Measurements from ENCODE around the gene STEAP1. TPM values are rescaled to one million over a fixed set of nuclear protein-coding genes. Genes with fewer than 3 reads are reported as not detected.

Gene STEAP1
- total RNA-seq, 2 donors from 2014 or later = 19.2 to 22.0 TPM

- intact Hi-C loops (cut with DNase I) = no loop called here
- no peaks in the 10 kb centered on the region for H3K27me3 ChIP-seq
- no peak for DNase-seq
- H3K9me3 ChIP-seq = no peaks in the 10 kb centered on the region
- no peaks in the 10 kb centered on the region for H3K36me3 ChIP-seq
- H3K9ac ChIP-seq (ENCODE audit: low read depth in 2 of 2, low read length in 2 of 2) = no peak overlapping the region
- H3K27ac ChIP-seq = peak overlapping the region; percentile 20
- no peak for TF ChIP-seq CTCF (IDR thresholded peaks at IDR 0.05)
- H3K4me3 ChIP-seq = no peak overlapping the region
- H3K4me1 ChIP-seq = no peaks in the 10 kb centered on the region
These were observed 11.9 kb downstream of the STEAP1 start for GRCh38 chr7:90166153-90166552.

GRCh38 chr7:90167361-90167760, 13.1 kb downstream of the STEAP1 start:
- no peaks in the 10 kb centered on the region for H3K27me3 ChIP-seq
- TF ChIP-seq CTCF (IDR thresholded peaks at IDR 0.05) = no peak
- H3K9me3 ChIP-seq = no peaks in the 10 kb centered on the region
- no peak overlapping the region for H3K9ac ChIP-seq (ENCODE audit: low read depth in 2 of 2, low read length in 2 of 2)
- H3K36me3 ChIP-seq = no peaks in the 10 kb centered on the region
- no peak overlapping the region for H3K4me3 ChIP-seq
- H3K27ac ChIP-seq = no peak overlapping the region
- intact Hi-C loops (cut with DNase I) = no loop called here
- DNase-seq = no peak
- H3K4me1 ChIP-seq = no peaks in the 10 kb centered on the region

DNA sequence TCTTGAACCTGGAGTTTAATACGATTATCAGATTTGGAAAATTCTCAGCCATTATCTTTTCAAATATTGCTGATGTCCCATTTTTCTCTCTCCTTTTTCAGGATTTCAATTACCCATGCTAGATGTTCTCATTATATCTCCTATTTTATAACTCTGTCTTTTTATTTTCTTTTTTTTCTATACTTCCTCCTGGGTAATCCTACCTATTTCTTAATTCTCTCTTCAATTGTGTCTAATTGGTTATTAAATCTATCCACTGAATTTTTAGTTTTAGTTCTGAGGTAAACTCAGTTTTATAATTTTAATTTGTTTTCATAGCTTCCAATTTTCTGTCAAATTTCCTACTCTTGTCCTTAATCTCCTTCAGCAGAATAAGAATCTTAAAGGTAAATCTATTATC, 15.6 kb downstream of the STEAP1 start:
- H3K9me3 ChIP-seq = no peaks in the 10 kb centered on the region
- TF ChIP-seq CTCF (IDR thresholded peaks at IDR 0.05) = no peak
- no peak overlapping the region for H3K4me3 ChIP-seq
- intact Hi-C loops (cut with DNase I) = no loop called here
- no peaks in the 10 kb centered on the region for H3K4me1 ChIP-seq
- H3K9ac ChIP-seq (ENCODE audit: low read depth in 2 of 2, low read length in 2 of 2) = no peak overlapping the region
- no peak overlapping the region for H3K27ac ChIP-seq
- H3K36me3 ChIP-seq = no peaks in the 10 kb centered on the region
- H3K27me3 ChIP-seq = no peaks in the 10 kb centered on the region
- DNase-seq = no peak

- no peak overlapping the region for H3K9ac ChIP-seq (ENCODE audit: low read depth in 2 of 2, low read length in 2 of 2)
- intact Hi-C loops (cut with DNase I) = no loop called here
- no peaks in the 10 kb centered on the region for H3K9me3 ChIP-seq
- H3K4me1 ChIP-seq = no peaks in the 10 kb centered on the region
- no peak overlapping the region for H3K4me3 ChIP-seq
- DNase-seq = no peak
- H3K27ac ChIP-seq = peak overlapping the region; percentile 25
- no peak for TF ChIP-seq CTCF (IDR thresholded peaks at IDR 0.05)
- no peaks in the 10 kb centered on the region for H3K27me3 ChIP-seq
- H3K36me3 ChIP-seq = no peaks in the 10 kb centered on the region
These were observed 17.9 kb downstream of the STEAP1 start for GRCh38 chr7:90172121-90172520.

DNA sequence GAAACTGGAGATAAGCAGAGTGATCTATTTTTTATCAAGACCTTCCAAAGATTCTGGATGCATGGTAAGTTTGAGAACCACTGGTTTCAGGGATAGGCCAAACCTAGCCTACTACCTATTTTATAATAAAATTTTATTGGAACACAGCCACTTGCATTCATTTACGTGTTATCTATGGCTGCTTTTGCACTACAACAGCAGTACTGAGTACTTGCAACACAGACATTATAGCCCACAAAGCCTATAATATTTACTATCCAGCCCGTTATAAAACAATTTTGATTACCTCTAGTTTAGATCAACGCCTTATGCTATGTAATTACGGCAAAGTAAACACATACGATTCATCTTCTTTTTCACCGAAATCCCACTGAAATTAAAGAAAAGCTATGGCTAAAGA, 18.4 kb downstream of the STEAP1 start:
- peak overlapping the region; percentile 25 for H3K27ac ChIP-seq
- H3K9ac ChIP-seq (ENCODE audit: low read depth in 2 of 2, low read length in 2 of 2) = no peak overlapping the region
- no peak overlapping the region for H3K4me3 ChIP-seq

More for the DNA sequence above, 18.4 kb downstream of the STEAP1 start:
- Histone ChIP-seq H3K36me3 (no peaks in the 10 kb centered on the region), H3K9me3 (no peaks in the 10 kb centered on the region), H3K4me1 (no peaks in the 10 kb centered on the region), H3K27me3 (no peaks in the 10 kb centered on the region)
- no peak for TF ChIP-seq CTCF (IDR thresholded peaks at IDR 0.05)
- intact Hi-C loops (cut with DNase I) = no loop called here
- no peak for DNase-seq
